ENCODE measurements around the gene PRKN. TPM values are rescaled to one million over a fixed set of nuclear protein-coding genes. Genes with fewer than 3 reads are reported as not detected.

PRKN gene
- polyA plus RNA-seq, 1 donor from 2014 or later = 1.2 TPM

GRCh38 chr6:162602759-162603158 lies 124.8 kb downstream of the PRKN start:
- Histone ChIP-seq H3K4me3 (ENCODE audit: low read length) (no peak overlapping the region), H3K27me3 (ENCODE audit: insufficient read depth, low read depth, low read length) (no peaks in the 10 kb centered on the region), H3K27ac (ENCODE audit: low read length) (no peak overlapping the region), H3F3A (ENCODE audit: insufficient read depth, low read length, poor library complexity, severe bottlenecking) (no peaks in the 10 kb centered on the region), H3K9me2 (ENCODE audit: insufficient read depth, low read length) (no peaks in the 10 kb centered on the region), H3K36me3 (ENCODE audit: insufficient read depth, low read length) (no peaks in the 10 kb centered on the region), H2AFZ (ENCODE audit: low read depth, low read length) (no peak overlapping the region), H3K79me2 (replicated peaks; ENCODE audit: insufficient read depth, low read length) (no peaks in the 10 kb centered on the region), H3K4me2 (ENCODE audit: low read length) (no peak overlapping the region), H3K9ac (ENCODE audit: low read length) (no peak overlapping the region), H3K9me3 (ENCODE audit: low read length) (no peaks in the 10 kb centered on the region), H4K20me1 (ENCODE audit: insufficient read depth) (no peaks in the 10 kb centered on the region)
- TF ChIP-seq CTCF (IDR thresholded peaks at IDR 0.05; ENCODE audit: poor library complexity, severe bottlenecking) = no peak
- TF ChIP-seq MXI1 (conservative IDR thresholded peaks at IDR 0.05; ENCODE audit: poor library complexity, severe bottlenecking) = no peak
- no peak for TF ChIP-seq EP300 (conservative IDR thresholded peaks at IDR 0.05; ENCODE audit: poor library complexity, severe bottlenecking)
- no peak for TF ChIP-seq POLR2AphosphoS5 (IDR thresholded peaks at IDR 0.05)

DNA sequence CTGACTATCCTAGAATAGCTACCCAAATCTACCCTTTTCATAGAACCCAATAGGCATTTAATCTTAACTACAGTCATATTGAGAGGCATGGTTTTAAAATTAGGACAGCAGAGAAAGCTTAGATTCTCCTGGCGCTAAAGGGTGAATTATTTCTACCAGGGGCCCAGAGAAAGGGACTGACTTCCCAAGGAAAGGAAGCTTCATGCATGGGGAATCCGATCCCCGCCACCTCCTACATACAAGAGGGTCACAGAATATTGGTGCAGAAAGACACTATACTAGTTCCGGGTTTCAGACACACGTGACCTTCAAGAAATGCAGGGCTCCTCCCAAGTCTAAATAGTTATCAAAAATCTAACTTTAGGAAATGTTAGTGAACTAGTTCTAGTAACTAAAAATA lies 130.9 kb downstream of the PRKN start:
- Histone ChIP-seq H3K9me3 (ENCODE audit: low read length) (no peaks in the 10 kb centered on the region), H3K36me3 (ENCODE audit: insufficient read depth, low read length) (no peaks in the 10 kb centered on the region), H4K20me1 (ENCODE audit: insufficient read depth) (no peaks in the 10 kb centered on the region), H3K79me2 (replicated peaks; ENCODE audit: insufficient read depth, low read length) (no peaks in the 10 kb centered on the region), H2AFZ (ENCODE audit: low read depth, low read length) (no peak overlapping the region), H3K9me2 (ENCODE audit: insufficient read depth, low read length) (no peaks in the 10 kb centered on the region), H3K27me3 (ENCODE audit: insufficient read depth, low read depth, low read length) (no peaks in the 10 kb centered on the region), H3K4me2 (ENCODE audit: low read length) (no peak overlapping the region), H3K4me3 (ENCODE audit: low read length) (no peak overlapping the region), H3F3A (ENCODE audit: insufficient read depth, low read length, poor library complexity, severe bottlenecking) (peaks cover 6% of the 10 kb centered on the region), H3K27ac (ENCODE audit: low read length) (peak overlapping the region; percentile 48), H3K9ac (ENCODE audit: low read length) (no peak overlapping the region)
- TF ChIP-seq SMC3 (conservative IDR thresholded peaks at IDR 0.05; ENCODE audit: poor library complexity) (no peak), CTCF (IDR thresholded peaks at IDR 0.05; ENCODE audit: poor library complexity, severe bottlenecking) (no peak), TAF1 (IDR thresholded peaks at IDR 0.05; ENCODE audit: low read depth) (no peak), EZH2 (IDR thresholded peaks at IDR 0.05; ENCODE audit: borderline replicate concordance, insufficient read depth, low read length, poor library complexity, severe bottlenecking) (no peak), MXI1 (conservative IDR thresholded peaks at IDR 0.05; ENCODE audit: poor library complexity, severe bottlenecking) (no peak), POLR2AphosphoS5 (IDR thresholded peaks at IDR 0.05) (no peak), EP300 (conservative IDR thresholded peaks at IDR 0.05; ENCODE audit: poor library complexity, severe bottlenecking) (no peak), RAD21 (conservative IDR thresholded peaks at IDR 0.05) (no peak)
- TF ChIP-seq, protein P1, sequence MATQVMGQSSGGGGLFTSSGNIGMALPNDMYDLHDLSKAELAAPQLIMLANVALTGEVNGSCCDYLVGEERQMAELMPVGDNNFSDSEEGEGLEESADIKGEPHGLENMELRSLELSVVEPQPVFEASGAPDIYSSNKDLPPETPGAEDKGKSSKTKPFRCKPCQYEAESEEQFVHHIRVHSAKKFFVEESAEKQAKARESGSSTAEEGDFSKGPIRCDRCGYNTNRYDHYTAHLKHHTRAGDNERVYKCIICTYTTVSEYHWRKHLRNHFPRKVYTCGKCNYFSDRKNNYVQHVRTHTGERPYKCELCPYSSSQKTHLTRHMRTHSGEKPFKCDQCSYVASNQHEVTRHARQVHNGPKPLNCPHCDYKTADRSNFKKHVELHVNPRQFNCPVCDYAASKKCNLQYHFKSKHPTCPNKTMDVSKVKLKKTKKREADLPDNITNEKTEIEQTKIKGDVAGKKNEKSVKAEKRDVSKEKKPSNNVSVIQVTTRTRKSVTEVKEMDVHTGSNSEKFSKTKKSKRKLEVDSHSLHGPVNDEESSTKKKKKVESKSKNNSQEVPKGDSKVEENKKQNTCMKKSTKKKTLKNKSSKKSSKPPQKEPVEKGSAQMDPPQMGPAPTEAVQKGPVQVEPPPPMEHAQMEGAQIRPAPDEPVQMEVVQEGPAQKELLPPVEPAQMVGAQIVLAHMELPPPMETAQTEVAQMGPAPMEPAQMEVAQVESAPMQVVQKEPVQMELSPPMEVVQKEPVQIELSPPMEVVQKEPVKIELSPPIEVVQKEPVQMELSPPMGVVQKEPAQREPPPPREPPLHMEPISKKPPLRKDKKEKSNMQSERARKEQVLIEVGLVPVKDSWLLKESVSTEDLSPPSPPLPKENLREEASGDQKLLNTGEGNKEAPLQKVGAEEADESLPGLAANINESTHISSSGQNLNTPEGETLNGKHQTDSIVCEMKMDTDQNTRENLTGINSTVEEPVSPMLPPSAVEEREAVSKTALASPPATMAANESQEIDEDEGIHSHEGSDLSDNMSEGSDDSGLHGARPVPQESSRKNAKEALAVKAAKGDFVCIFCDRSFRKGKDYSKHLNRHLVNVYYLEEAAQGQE (IDR thresholded peaks at IDR 0.05; ENCODE audit: borderline replicate concordance) = no peak

All from neural cell (in vitro differentiated cells).